A549 (cell line): ENCODE data around the gene TAL2. TPM values are rescaled to one million over a fixed set of nuclear protein-coding genes. Genes with fewer than 3 reads are reported as not detected.
A peak's percentile ranks its signal among the peaks of the same experiment; 100 is the strongest.

Experiments
- ATAC-seq, 2 experiments: fragments of 200-7000 bp in 1 of 2; fragments of >200 bp in 1 of 2; cut with Nextera tagmentation in 1 of 2; cut with Tn5 transposase in 1 of 2; 3 replicates each; pipeline versions ENCODE4 v1.8.0 to v1.9.1; 2018 to 2020; ENCODE audit warnings: mild to moderate bottlenecking in 1 of 2, moderate library complexity in 1 of 2
- CTCF ChIA-PET: fragments of 300-600 bp; sonication (Branson Sonifier 250); formaldehyde crosslinking; extraction: SDS; loops from one replicate; lab custom pipeline; 2021; ENCODE audit warnings: antibody characterized with exemption, inconsistent platforms; lab: Yijun Ruan, JAX
- POLR2A ChIA-PET: fragments of 350-600 bp; formaldehyde crosslinking; extraction: SDS; loops from one replicate; lab custom pipeline; 2021; ENCODE audit warnings: antibody characterized with exemption, inconsistent platforms; lab: Yijun Ruan, JAX
- DNase-seq, 2 experiments: peaks; one replicate each; pipeline versions ENCODE4 v3.0.0 to v3.0.0-alpha.2; 2011 to 2016; ENCODE audit warnings: low read depth in 1 of 2, low spot score in 1 of 2
- FAIRE-seq: peaks from 2 replicates; lab custom pipeline; 2011; peaks lifted over from hg19 to GRCh38; lab: Jason Lieb, UNC
- H3K27ac ChIP-seq, 2 experiments: fragments of >200 bp; sonication (Bioruptor Twin); formaldehyde crosslinking; 3 replicates each; pipeline ENCODE4 v1.5.1; 2016 to 2017
- H3K4me1 ChIP-seq: fragments of >200 bp; sonication (Bioruptor Twin); formaldehyde crosslinking; 3 replicates; pipeline ENCODE4 v1.6.1; 2016
- H3K4me2 ChIP-seq: fragments of >200 bp; sonication (Bioruptor Twin); formaldehyde crosslinking; 3 replicates; pipeline ENCODE4 v1.6.1; 2016
- H3K4me3 ChIP-seq: fragments of >200 bp; sonication (Bioruptor Twin); formaldehyde crosslinking; 3 replicates; pipeline ENCODE4 v1.5.1; 2016
- H3K9me3 ChIP-seq: fragments of >200 bp; sonication (Bioruptor Twin); formaldehyde crosslinking; 3 replicates; pipeline ENCODE4 v1.6.1; 2016
- CBX8 ChIP-seq: fragments of 200-600 bp; sonication (generic); IDR thresholded peaks from 2 replicates; pipeline ENCODE4 v1.6.1; 2016
- EHMT2 ChIP-seq: fragments of 200-600 bp; sonication (generic); IDR thresholded peaks from 2 replicates; pipeline ENCODE4 v1.6.1; 2016; ENCODE audit warnings: antibody characterized with exemption, low read depth, mild to moderate bottlenecking, moderate library complexity
- EP300 ChIP-seq, 2 experiments: fragments of >200 bp; sonication (Bioruptor Twin); formaldehyde crosslinking; IDR thresholded peaks; 2 replicates in 1 of 2; 3 replicates in 1 of 2; pipeline ENCODE4 v1.6.1; 2016 to 2017
- HEYL ChIP-seq: fragments of 250-450 bp; sonication (Bioruptor Pico); IDR thresholded peaks from 2 replicates; pipeline ENCODE4 v1.8.0; 2021; ENCODE audit warnings: mild to moderate bottlenecking, moderate library complexity
- JUNB ChIP-seq: fragments of >200 bp; sonication (Bioruptor Twin); formaldehyde crosslinking; IDR thresholded peaks from 2 replicates; pipeline ENCODE4 v1.6.1; 2016
- MAFK ChIP-seq: fragments of 450-650 bp; IDR thresholded peaks from 2 replicates; pipeline ENCODE4 v1.6.1; 2014; ENCODE audit not compliant: partially characterized antibody
- NFE2L2 ChIP-seq: fragments of 150-350 bp; conservative IDR thresholded peaks from 2 replicates; pipeline ENCODE4 v1.6.1; 2014; ENCODE audit warnings: low read length
- PHF8 ChIP-seq: fragments of 200-600 bp; sonication (generic); IDR thresholded peaks from 2 replicates; pipeline ENCODE4 v1.6.1; 2016; ENCODE audit warnings: low read depth, mild to moderate bottlenecking, antibody characterized with exemption, moderate library complexity, borderline replicate concordance
- POLR2A ChIP-seq: IDR thresholded peaks from 2 replicates; pipeline ENCODE4 v1.6.1; 2012; ENCODE audit warnings: mild to moderate bottlenecking, low read length
- RAD21 ChIP-seq, 2 experiments: fragments of >200 bp in 1 of 2; sonication (Bioruptor Twin) in 1 of 2; formaldehyde crosslinking in 1 of 2; IDR thresholded peaks in 1 of 2; conservative IDR thresholded peaks in 1 of 2; 2 replicates in 1 of 2; 3 replicates in 1 of 2; pipeline ENCODE4 v1.6.1; 2012 to 2018; ENCODE audit warnings: inconsistent platforms in 1 of 2
- RARB ChIP-seq: fragments of 250-450 bp; sonication (Bioruptor Pico); IDR thresholded peaks from 2 replicates; pipeline ENCODE4 v1.8.0; 2021; ENCODE audit warnings: mild to moderate bottlenecking, moderate library complexity
- TP53 ChIP-seq: fragments of 250-450 bp; sonication (Bioruptor Pico); IDR thresholded peaks from 2 replicates; pipeline ENCODE4 v1.5.0; 2021; ENCODE audit warnings: mild to moderate bottlenecking, moderate library complexity
- ZFP36 ChIP-seq: fragments of 450-650 bp; IDR thresholded peaks from 2 replicates; pipeline ENCODE4 v1.6.1; 2014; ENCODE audit warnings: borderline replicate concordance; ENCODE audit not compliant: partially characterized antibody
- WGBS: methylation state at CpG from one replicate; pipeline ENCODE4 v1.1.6; 2017; ENCODE audit errors: missing lambda C conversion rate; 5-methylcytosine and 5-hydroxymethylcytosine counted together
- polyA plus RNA-seq, 4 experiments: library from polyadenylated mRNA; depleted of rRNA in 3 of 4; stranded (reverse); fragments of >200 nt; fragmentation: RNase III in 1 of 4; extraction: RNeasy Plus Mini Kit Qiagen cat#74134 plus additional on column Dnase treatment in 1 of 4; gene quantifications; 2 replicates in 3 of 4; 3 replicates in 1 of 4; pipeline ENCODE4 v1.2.3, GENCODE V29; 2011 to 2017
- TF ChIP-seq, protein P1 (sequence below): fragments of >200 bp; sonication (Bioruptor Twin); formaldehyde crosslinking; IDR thresholded peaks from 3 replicates; pipeline ENCODE4 v1.5.1; 2016
- TF ChIP-seq, protein P2 (sequence below): fragments of 150-350 bp; IDR thresholded peaks from 2 replicates; pipeline ENCODE4 v1.6.1; 2014; ENCODE audit warnings: low read depth, mild to moderate bottlenecking, low read length
- TF ChIP-seq, protein P3 (sequence below): fragments of 450-650 bp; IDR thresholded peaks from 2 replicates; pipeline ENCODE4 v1.6.1; 2014; ENCODE audit warnings: antibody characterized with exemption
- TF ChIP-seq, protein P4 (sequence below): fragments of 250-450 bp; sonication (Bioruptor Pico); IDR thresholded peaks from 2 replicates; pipeline ENCODE4 v1.5.0; 2020; ENCODE audit warnings: low read depth, mild to moderate bottlenecking, moderate library complexity
- TF ChIP-seq, protein P5 (sequence below): fragments of 250-450 bp; sonication (Bioruptor Pico); IDR thresholded peaks from 2 replicates; pipeline ENCODE4 v1.5.0; 2021; ENCODE audit warnings: mild to moderate bottlenecking, moderate library complexity, borderline replicate concordance
- TF ChIP-seq, protein P6 (sequence below): IDR thresholded peaks from 2 replicates; pipeline ENCODE4 v1.6.1; 2012

The TAL2 gene
- polyA plus RNA-seq, 2 of the 4 experiments (the other 2 are of a cell fraction), result 0.13 to 0.15 TPM

DNA sequence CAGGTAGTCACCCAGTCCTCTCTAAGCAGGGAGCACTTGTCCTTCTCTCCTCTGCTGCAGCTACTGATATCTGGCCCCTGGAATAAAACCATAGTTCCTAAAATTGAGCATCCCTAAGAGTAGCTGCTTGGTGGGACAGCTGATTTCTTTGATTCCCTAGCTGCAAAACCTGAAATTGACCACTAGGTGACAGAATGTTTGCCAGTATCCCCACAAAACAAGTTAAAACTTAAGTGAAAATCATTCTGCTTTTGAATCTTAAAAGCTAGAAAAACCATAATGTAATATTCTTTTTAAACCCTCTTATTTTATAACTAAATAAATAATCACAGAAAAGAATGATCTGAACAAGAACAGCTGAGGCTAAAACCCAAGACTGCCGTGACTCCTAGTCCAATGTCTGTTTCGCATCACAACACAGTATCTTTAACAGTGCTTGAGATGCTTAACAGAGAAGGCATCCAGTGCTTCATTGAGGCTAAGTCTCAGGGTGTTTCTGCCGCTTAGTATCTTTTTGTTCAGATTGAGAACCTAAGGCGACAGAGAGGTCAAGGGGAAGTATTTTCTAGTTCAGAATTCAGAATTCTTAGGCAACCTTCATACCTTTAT lies 24.4 kb upstream of the TAL2 start:
- H3K4me3 ChIP-seq, result no peak overlapping the region
- ChIA-PET CTCF (interaction anchor here (0.9 to 1.6 kb wide), 6 partner anchors 10 to 80 kb away, joined by 3 to 9 read pairs (median 4); no protein-coding TSS in a partner anchor), POLR2A (no interaction called here)
- H3K4me1 ChIP-seq, result no peaks in the 10 kb centered on the region
- TF ChIP-seq RAD21 (conservative IDR thresholded peaks at IDR 0.05 in 1 of 2, IDR thresholded peaks at IDR 0.05 in 1 of 2) (0 out of 5 replicates have a peak, but pooled peaks of 1 of the 2 experiments have one; percentile 8), JUNB (no peak)
- TF ChIP-seq, protein P1, sequence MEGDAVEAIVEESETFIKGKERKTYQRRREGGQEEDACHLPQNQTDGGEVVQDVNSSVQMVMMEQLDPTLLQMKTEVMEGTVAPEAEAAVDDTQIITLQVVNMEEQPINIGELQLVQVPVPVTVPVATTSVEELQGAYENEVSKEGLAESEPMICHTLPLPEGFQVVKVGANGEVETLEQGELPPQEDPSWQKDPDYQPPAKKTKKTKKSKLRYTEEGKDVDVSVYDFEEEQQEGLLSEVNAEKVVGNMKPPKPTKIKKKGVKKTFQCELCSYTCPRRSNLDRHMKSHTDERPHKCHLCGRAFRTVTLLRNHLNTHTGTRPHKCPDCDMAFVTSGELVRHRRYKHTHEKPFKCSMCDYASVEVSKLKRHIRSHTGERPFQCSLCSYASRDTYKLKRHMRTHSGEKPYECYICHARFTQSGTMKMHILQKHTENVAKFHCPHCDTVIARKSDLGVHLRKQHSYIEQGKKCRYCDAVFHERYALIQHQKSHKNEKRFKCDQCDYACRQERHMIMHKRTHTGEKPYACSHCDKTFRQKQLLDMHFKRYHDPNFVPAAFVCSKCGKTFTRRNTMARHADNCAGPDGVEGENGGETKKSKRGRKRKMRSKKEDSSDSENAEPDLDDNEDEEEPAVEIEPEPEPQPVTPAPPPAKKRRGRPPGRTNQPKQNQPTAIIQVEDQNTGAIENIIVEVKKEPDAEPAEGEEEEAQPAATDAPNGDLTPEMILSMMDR, result peak; percentile 31; the same call in 2 of the 3 replicates
- ATAC-seq, result peak in 1 of 2 experiments; percentile 49; a peak in 1 of 6 replicates
- 95% methylated on average over 4 of the region's 4 CpGs for whole genome bisulfite sequencing
- no peak for FAIRE-seq
- no peak for DNase-seq
- H3K9me3 ChIP-seq, result peaks cover 3% of the 10 kb centered on the region; the same call in 1 of the 3 replicates
- H3K4me2 ChIP-seq, result no peak overlapping the region
- no peak overlapping the region for H3K27ac ChIP-seq

DNA sequence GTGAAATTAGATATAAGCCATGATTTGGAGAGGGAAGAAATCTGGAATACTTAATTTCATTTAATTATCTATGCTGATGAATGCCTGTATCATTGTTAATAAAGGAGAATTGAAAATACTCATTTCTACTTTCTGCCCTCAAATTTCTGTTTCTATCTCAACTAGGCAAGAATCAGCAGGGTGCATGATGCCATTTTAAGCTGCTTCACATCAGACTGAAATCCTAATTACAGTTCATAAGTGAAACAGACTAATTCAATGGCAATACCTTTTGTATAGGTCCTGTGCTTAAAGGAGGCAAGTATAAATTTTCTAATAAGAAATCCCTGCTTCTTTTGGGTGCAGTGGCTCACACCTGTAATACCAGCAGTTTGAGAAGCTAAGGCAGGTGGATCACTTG lies 22.3 kb upstream of the TAL2 start:
- H3K4me2 ChIP-seq, result no peak overlapping the region
- no peak overlapping the region for H3K27ac ChIP-seq
- ATAC-seq, result no peak
- TF ChIP-seq CBX8, result no peak
- TF ChIP-seq EP300 (IDR thresholded peaks at IDR 0.05), result no peak
- no peaks in the 10 kb centered on the region for H3K4me1 ChIP-seq
- DNase-seq, result no peak
- no peak for FAIRE-seq
- peaks cover 3% of the 10 kb centered on the region; the same call in 1 of the 3 replicates for H3K9me3 ChIP-seq
- POLR2A ChIA-PET, result no interaction called here
- CTCF ChIA-PET, result interaction anchor here (0.6 to 0.9 kb wide), 3 partner anchors 28 to 540 kb away, joined by 3 to 4 read pairs (median 3); no protein-coding TSS in a partner anchor
- no peak overlapping the region for H3K4me3 ChIP-seq

DNA sequence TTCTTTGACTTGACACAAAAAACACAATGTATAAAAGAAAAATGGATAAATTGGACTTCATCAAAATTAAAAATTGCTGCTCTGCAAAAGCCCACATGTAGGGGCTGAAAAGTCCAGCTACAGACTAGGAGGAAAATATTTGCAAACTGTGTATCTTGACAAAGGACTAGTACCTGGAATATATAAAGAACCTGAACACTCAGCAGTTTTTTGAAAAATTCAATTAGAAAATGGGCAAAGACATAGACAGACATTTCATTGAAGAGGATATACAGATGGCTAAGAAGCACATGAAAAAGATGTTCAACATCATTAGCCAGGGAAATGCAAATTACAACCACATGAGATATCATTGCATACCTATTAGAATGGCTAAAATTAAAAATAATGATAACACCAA lies 18.5 kb upstream of the TAL2 start:
- TF ChIP-seq MAFK (peak; percentile 57), CBX8 (no peak)
- H3K4me1 ChIP-seq, result no peaks in the 10 kb centered on the region
- FAIRE-seq, result no peak
- ATAC-seq, result no peak
- no peak overlapping the region for H3K4me3 ChIP-seq
- DNase-seq, result no peak
- CTCF ChIA-PET, result no interaction called here
- POLR2A ChIA-PET, result no interaction called here
- H3K4me2 ChIP-seq, result no peak overlapping the region
- peaks cover 3% of the 10 kb centered on the region; the same call in 1 of the 3 replicates for H3K9me3 ChIP-seq
- H3K27ac ChIP-seq, result no peak overlapping the region

DNA sequence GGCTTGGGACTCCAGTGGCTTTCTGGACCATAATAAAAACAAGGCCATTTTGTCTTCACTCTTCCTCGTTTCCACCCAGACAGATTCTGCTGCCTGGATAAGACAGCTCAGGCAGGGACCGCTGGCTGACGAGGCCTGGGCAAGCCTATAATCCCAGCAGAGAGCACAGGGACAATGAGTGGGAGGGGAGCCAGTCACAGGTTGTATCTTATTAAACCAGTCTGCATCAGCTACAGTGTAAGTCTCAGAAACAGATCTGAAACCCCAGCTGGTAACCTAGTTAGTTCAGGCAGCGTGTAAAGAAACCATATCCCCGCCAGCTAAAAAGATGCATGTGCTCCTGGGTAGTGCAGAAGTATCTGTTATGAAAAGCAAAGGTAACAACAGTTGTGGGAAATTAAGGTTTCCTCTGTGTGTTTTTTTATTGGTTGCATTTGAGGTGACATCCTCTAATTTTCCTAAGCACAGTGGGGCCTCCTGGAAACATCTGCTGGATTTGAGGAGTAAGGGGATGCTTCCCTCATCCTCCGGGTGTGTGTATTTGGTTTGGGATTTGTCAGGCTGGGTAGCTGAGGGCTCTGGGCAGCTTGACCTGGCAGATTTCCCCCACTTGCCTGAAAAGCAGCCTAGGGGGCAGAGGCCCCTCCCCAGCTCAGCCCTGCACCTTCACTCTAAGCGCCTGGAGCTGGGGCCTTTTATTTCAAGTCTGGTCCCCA lies 15.2 kb upstream of the TAL2 start:
- no peak for ATAC-seq
- POLR2A ChIA-PET, result no interaction called here
- H3K9me3 ChIP-seq, result peaks cover 2% of the 10 kb centered on the region; the same call in 1 of the 3 replicates
- no peak for FAIRE-seq
- 86% methylated on average over 7 of the region's 7 CpGs for WGBS
- CTCF ChIA-PET, result interaction anchor here (1.2 to 2.6 kb wide), 3 partner anchors 9 to 10 kb away, joined by 3 to 9 read pairs (median 4); no protein-coding TSS in a partner anchor
- H3K4me2 ChIP-seq, result no peak overlapping the region
- H3K27ac ChIP-seq, result no peak overlapping the region
- no peak overlapping the region for H3K4me3 ChIP-seq
- no peaks in the 10 kb centered on the region for H3K4me1 ChIP-seq
- no peak for DNase-seq
- TF ChIP-seq, protein P2, sequence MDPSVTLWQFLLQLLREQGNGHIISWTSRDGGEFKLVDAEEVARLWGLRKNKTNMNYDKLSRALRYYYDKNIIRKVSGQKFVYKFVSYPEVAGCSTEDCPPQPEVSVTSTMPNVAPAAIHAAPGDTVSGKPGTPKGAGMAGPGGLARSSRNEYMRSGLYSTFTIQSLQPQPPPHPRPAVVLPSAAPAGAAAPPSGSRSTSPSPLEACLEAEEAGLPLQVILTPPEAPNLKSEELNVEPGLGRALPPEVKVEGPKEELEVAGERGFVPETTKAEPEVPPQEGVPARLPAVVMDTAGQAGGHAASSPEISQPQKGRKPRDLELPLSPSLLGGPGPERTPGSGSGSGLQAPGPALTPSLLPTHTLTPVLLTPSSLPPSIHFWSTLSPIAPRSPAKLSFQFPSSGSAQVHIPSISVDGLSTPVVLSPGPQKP, result no peak
- TF ChIP-seq NFE2L2, result no peak
- TF ChIP-seq, protein P3, sequence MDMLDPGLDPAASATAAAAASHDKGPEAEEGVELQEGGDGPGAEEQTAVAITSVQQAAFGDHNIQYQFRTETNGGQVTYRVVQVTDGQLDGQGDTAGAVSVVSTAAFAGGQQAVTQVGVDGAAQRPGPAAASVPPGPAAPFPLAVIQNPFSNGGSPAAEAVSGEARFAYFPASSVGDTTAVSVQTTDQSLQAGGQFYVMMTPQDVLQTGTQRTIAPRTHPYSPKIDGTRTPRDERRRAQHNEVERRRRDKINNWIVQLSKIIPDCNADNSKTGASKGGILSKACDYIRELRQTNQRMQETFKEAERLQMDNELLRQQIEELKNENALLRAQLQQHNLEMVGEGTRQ, result no peak
- TF ChIP-seq, protein P4, sequence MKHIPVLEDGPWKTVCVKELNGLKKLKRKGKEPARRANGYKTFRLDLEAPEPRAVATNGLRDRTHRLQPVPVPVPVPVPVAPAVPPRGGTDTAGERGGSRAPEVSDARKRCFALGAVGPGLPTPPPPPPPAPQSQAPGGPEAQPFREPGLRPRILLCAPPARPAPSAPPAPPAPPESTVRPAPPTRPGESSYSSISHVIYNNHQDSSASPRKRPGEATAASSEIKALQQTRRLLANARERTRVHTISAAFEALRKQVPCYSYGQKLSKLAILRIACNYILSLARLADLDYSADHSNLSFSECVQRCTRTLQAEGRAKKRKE, result no peak
- no peak for TF ChIP-seq RAD21 (conservative IDR thresholded peaks at IDR 0.05 in 1 of 2, IDR thresholded peaks at IDR 0.05 in 1 of 2)
- TF ChIP-seq, protein P5, sequence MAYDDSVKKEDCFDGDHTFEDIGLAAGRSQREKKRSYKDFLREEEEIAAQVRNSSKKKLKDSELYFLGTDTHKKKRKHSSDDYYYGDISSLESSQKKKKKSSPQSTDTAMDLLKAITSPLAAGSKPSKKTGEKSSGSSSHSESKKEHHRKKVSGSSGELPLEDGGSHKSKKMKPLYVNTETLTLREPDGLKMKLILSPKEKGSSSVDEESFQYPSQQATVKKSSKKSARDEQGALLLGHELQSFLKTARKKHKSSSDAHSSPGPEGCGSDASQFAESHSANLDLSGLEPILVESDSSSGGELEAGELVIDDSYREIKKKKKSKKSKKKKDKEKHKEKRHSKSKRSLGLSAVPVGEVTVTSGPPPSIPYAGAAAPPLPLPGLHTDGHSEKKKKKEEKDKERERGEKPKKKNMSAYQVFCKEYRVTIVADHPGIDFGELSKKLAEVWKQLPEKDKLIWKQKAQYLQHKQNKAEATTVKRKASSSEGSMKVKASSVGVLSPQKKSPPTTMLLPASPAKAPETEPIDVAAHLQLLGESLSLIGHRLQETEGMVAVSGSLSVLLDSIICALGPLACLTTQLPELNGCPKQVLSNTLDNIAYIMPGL (CRISPR knock-in tag), result no peak
- no peak for TF ChIP-seq PHF8
- no peak for TF ChIP-seq ZFP36
- TF ChIP-seq EHMT2, result no peak
- TF ChIP-seq CBX8, result no peak
- no peak for TF ChIP-seq TP53
- TF ChIP-seq, protein P6, sequence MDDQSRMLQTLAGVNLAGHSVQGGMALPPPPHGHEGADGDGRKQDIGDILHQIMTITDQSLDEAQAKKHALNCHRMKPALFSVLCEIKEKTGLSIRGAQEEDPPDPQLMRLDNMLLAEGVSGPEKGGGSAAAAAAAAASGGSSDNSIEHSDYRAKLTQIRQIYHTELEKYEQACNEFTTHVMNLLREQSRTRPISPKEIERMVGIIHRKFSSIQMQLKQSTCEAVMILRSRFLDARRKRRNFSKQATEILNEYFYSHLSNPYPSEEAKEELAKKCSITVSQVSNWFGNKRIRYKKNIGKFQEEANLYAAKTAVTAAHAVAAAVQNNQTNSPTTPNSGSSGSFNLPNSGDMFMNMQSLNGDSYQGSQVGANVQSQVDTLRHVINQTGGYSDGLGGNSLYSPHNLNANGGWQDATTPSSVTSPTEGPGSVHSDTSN, result no peak
- TF ChIP-seq MAFK, result no peak
- TF ChIP-seq POLR2A, result no peak
- TF ChIP-seq HEYL (CRISPR knock-in tag), result no peak
- no peak for TF ChIP-seq RARB (CRISPR knock-in tag)
